NCI-H2196 treated with DMSO at 0.1 percent for 48 hours (cell line): ENCODE data around the gene FA2H.
A peak's percentile ranks its signal among the peaks of the same experiment; 100 is the strongest.
"Not testable (repeated sequence)": the region's sequence is repeated elsewhere in the genome, so short reads cannot be mapped to it uniquely, and the experiment has no call there.

Source experiments
- DNase-seq: peaks from one replicate; lab custom pipeline; 2025; ENCODE audit not compliant: unreplicated experiment; lab: John Stamatoyannopoulos, UW

The FA2H gene

GRCh38 chr16:74725651-74726455 is 48.8 kb downstream of the FA2H start:
- no peak for DNase-seq

GRCh38 chr16:74724820-74725549 is 49.6 kb downstream of the FA2H start:
- DNase-seq = no peak

GRCh38 chr16:74723256-74723655 is 51.4 kb downstream of the FA2H start:
- no peak for DNase-seq

GRCh38 chr16:74722156-74722555 is 52.5 kb downstream of the FA2H start:
- DNase-seq = not testable (repeated sequence)

- DNase-seq = no peak
These were observed 52.9 kb downstream of the FA2H start for GRCh38 chr16:74721716-74722115.

- no peak for DNase-seq
These were observed 54.0 kb downstream of the FA2H start for GRCh38 chr16:74720579-74720978.

GRCh38 chr16:74718741-74719610 is 55.6 kb downstream of the FA2H start:
- DNase-seq = no peak

GRCh38 chr16:74718140-74718539 is 56.5 kb downstream of the FA2H start:
- DNase-seq = no peak

GRCh38 chr16:74717367-74717766 is 57.3 kb downstream of the FA2H start:
- DNase-seq = no peak

- DNase-seq = no peak
These were observed 58.3 kb downstream of the FA2H start for GRCh38 chr16:74716355-74716754.

GRCh38 chr16:74713876-74714275 is 60.7 kb downstream of the FA2H start:
- no peak for DNase-seq

- no peak for DNase-seq
These were observed 61.3 kb downstream of the FA2H start for GRCh38 chr16:74713325-74713724.

GRCh38 chr16:74711938-74712337 is 62.7 kb downstream of the FA2H start:
- DNase-seq = no peak

GRCh38 chr16:74710401-74710800 is 64.2 kb downstream of the FA2H start:
- no peak for DNase-seq

GRCh38 chr16:74709441-74709877 is 65.2 kb downstream of the FA2H start:
- DNase-seq = peak; percentile 8

- DNase-seq = no peak
These were observed 74.0 kb downstream of the FA2H start, which contains the start of gene MLKL for GRCh38 chr16:74700438-74701225. MLKL (minus strand) TSS chr16:74700862; CDS start chr16:74695757, 5,105 bp downstream.

- DNase-seq = no peak
These were observed 74.5 kb downstream of the FA2H start for GRCh38 chr16:74700116-74700437.

GRCh38 chr16:74699666-74700065 is 75.0 kb downstream of the FA2H start:
- DNase-seq = no peak

- no peak for DNase-seq
These were observed 76.4 kb downstream of the FA2H start for GRCh38 chr16:74698222-74698621.
